Activated CD4-positive, CD25-positive, alpha-beta regulatory T cell (primary cell): Measurements from ENCODE around the gene BLMH.

Experiments
- DNase-seq, 4 experiments: peaks; one replicate each; lab custom pipeline; 2025; lab: John Stamatoyannopoulos, UW

BLMH gene

DNA sequence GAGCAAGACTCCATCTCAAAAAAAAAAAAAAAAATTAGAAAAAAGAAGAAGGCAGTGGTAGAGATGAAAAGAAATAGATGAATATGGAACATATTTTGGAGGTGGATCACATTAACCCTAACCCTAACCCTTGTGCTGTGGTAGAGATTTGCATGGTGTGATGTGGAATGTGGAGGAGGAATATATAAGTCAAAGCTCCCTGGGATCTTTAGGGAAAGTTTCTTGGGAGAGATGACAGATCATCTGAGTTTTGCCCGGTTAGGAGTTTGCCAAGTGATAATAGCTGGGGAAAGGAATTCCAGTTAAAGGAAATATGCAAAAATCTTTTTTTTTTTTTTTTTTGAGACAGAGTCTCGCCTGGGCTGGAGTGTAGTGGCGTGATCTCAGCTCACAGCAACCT lies 13.0 kb upstream of the BLMH start:
- no peak for DNase-seq

DNA sequence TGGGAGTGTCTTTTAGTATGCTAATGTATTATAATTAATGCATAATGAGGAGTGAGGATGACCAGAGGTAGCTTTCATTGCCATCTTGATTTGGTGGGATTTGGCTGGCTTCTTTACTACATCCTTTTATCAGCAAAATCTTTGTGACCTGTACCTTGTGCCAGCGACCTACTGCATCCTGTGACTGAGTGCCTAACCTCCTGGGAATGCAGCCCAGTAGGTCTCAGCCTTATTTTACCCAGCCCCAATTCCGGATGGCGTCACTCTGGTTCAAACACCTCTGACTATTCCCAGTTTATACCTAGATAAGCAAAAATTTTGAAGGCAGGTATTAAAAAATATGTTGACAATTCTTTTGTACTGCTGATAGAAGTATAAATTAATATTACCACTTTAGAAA lies 10.5 kb upstream of the BLMH start:
- no peak for DNase-seq

GRCh38 chr17:30300818-30301217 lies 9.1 kb upstream of the BLMH start:
- DNase-seq, result no peak

DNA sequence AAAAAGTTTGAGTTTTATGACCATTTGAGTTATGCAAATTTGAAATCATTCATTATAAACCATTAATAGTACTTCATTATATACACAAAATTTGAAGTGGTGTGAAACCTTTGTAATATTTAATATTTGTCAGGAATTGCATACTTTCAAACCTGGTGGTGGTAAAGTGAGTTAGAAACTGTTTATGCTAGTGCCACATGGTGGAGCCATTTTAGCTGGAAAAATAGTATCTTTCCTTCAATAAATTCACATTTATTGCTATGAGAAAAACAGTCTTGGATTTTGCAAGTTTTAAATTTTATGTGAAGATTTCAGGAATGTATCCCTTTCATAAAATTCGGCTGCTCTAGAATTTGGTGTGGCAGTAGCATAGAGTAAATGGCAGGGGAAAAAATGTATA lies 7.3 kb upstream of the BLMH start:
- DNase-seq, result no peak

DNA sequence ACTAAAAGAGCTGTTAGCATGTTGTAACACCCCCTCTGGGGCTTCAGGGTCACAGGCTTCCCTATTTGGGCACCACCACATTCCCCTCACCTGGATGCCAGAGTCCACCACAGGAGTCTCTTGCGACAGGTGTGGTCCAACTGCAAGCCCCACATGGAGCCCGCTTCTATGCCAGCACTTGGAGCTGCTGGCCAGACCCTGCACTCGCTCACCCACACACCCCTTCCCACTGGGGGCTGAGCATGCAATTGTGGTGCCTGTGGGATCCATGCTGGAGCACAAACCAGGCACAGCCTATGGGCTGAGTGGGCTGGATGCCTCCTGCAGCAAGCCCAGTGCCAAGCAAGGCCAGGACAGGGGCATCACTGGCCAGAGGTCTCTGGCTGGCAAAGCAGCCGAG lies 6.0 kb upstream of the BLMH start:
- DNase-seq, result no peak

- DNase-seq, result no peak
Observed at GRCh38 chr17:30296499-30297080, 4.8 kb upstream of the BLMH start.

DNA sequence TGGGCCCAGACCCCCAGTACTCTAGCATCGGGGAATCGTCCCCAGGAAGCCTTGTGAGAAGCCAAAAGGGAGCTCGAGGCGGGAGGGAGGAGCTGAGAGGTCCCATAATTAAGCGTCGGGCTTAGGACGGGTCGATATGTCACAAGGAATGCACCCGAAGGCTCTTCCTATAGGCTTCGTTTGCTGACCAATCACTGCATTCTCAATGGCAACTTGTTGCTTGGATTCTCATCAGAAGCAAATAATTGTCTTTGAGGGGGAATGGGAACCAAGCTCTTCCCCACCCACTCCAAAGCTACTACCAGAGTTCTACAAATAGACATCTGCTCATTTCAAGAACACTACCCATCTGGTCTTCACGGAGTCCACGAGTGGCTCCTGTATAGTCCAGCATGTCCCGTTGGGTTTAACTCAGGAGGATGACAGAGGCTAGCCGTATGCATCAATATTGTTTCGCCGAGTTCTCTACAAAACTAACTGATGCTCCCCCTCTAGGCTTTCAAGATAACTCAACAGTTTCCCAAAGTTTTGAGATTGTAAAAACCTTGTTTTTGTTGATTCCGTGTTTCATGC lies 628 bp upstream of the BLMH start:
- no peak for DNase-seq

DNA sequence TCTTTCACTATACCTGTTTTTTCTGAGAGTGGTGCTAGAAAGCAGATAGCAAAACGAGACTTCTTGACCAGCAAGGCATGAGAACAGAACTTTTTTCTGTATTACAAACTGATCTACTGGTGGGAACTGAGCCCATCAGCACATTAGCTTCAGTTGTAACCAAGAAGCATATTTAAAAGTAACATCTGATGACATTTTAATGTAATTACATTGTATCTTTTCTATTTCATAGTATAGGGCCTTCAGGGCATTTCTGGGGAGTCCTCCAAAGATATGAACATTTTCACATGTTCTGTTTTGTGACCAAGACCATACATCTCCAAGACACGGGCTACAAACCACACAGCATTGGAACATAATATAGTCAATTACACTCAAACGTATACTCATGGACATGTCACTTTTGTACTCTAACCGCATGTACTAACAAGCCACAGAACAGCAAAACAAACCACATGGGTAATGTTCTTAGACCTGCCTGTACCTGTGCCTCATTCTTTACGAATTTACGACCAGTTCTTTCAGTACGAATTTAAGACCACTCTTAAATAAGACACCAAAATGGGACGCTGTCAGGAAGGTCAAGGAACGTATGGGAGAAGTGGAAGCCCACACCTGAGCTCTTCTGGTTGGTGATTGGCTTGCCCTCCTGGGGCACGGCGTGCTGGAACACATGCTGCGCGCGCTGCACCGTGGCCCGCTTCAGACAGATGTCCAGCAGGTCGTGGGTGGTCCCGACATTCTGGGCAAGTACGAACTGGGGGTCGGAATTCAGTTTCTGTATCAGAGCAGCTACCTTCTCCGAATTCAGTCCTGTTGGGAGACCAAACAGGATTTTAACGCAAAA lies 825 bp downstream of the BLMH start:
- DNase-seq, result peak in 1 of 4 experiments; percentile 5

- no peak for DNase-seq
Observed at GRCh38 chr17:30290077-30290476, 1.7 kb downstream of the BLMH start.

- DNase-seq, result no peak
Observed at GRCh38 chr17:30279156-30279555, 12.6 kb downstream of the BLMH start.

- DNase-seq, result no peak
Observed at GRCh38 chr17:30278032-30278431, 13.7 kb downstream of the BLMH start.

- DNase-seq, result no peak
Observed at GRCh38 chr17:30275911-30276310, 15.8 kb downstream of the BLMH start.

- DNase-seq, result no peak
Observed at GRCh38 chr17:30274887-30275286, 16.9 kb downstream of the BLMH start.

DNA sequence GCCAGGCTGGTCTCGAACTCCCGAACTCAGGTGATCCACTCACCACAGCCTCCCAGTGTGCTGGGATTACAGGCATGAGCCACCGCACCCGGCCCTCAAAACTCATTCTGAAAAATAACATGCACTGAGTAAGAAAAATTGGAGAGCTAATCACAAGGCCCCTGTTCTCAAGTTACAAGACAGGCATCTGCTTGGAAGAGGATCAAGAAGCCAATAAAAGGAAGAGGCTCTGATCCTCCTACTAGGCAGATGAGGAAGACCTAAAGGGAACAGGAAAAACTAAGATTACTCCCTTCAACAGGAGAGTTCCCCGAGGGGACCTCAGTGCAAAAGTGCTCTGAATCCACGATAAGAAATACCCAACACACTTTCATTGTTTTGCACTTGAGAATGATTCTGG lies 18.4 kb downstream of the BLMH start:
- DNase-seq, result no peak

GRCh38 chr17:30271102-30271501 lies 20.6 kb downstream of the BLMH start:
- no peak for DNase-seq

DNA sequence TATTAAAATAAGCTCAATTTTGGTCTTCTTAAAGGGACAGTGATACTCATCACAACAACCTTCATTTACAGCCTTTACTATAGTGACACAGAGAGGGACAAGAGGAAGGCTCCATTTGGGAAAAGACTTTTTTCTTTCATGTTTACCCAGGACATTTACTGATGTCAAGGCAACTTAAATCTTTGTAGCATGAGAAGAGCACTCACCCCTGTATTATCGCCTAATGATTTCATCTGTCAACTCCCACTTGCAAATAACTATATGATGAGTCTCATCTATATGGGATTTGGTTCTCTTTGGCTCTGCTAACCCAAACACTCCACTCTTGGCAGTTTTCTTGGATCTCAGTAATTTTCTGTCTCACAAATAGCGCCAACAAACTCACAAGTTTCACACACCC lies 24.1 kb downstream of the BLMH start:
- no peak for DNase-seq

DNA sequence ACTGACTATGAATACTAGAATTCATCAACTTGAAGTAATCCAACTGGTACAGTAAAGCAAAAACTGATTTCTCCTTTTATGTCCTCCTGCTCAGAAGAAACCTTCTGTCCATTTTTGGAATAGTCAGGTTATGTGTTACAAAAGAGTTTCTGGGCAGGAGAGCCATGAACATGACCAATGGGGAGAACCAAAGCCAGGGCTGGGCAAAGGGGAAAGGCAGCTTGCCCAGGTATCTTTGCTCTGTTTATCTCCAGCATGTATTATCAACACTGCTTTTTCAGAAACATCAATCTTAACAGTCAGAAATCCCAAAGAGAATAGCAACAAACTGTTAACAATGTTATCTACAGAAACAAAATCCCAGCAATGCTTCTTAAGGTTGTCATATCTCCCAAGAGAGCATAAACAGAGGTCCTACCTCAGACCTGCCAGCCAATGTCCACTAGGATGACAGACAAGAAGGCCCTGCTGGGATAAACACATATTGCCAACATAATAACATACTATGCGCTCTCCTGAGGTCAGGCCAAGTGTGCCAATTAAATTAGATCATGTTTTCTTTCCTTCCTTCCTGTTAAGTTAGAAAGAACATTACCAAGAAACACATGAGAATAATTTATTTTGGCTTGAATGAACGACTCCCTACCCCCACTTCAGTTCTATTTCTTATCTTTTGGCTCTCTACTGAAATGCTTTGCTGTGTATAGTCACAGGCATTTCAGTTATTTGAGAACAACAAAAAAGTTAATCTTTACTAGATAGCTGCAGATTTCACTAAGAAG lies 28.0 kb downstream of the BLMH start:
- no peak for DNase-seq

- no peak for DNase-seq
Observed at GRCh38 chr17:30256756-30257506, 34.8 kb downstream of the BLMH start.

- no peak for DNase-seq
Observed at GRCh38 chr17:30254150-30254549, 37.6 kb downstream of the BLMH start.

GRCh38 chr17:30253312-30253711 lies 38.4 kb downstream of the BLMH start:
- DNase-seq, result no peak

- DNase-seq, result no peak
Observed at GRCh38 chr17:30251931-30252330, 39.8 kb downstream of the BLMH start.

GRCh38 chr17:30249460-30249859 lies 42.3 kb downstream of the BLMH start:
- no peak for DNase-seq
